ENCODE results near the gene MED13L.
"Not testable (repeated sequence)": the region's sequence is repeated elsewhere in the genome, so short reads cannot be mapped to it uniquely, and the experiment has no call there.

MED13L gene

DNA sequence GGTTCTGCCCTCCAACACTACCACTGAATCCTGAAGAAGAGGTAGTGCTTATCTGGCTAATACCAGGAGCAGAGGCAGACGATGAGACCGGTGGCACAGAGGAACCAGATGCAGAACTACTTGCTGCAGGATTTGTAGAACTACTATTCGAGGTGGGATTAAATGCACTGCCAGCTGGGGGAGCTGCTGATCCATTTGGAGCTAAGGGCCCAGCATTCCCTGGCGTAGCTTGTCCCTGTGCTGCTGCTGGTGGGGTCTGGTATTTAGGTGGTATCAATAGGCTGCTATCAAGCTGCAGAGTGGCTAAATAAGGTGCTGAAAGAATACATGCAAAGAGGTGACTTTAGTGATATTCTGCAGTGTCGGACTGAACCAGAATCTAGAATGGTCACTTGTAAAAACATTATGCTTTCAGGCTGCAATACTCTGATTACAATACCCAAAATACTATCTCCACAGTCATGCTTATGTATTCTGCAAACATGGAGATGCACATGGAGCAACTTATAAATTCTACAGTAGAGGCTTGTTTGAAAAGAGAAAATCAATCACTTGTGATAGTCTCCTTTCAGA, 294.2 kb downstream of the MED13L start:
- DNase-seq (ENCODE audit: low read depth, low spot score), result no peak

DNA sequence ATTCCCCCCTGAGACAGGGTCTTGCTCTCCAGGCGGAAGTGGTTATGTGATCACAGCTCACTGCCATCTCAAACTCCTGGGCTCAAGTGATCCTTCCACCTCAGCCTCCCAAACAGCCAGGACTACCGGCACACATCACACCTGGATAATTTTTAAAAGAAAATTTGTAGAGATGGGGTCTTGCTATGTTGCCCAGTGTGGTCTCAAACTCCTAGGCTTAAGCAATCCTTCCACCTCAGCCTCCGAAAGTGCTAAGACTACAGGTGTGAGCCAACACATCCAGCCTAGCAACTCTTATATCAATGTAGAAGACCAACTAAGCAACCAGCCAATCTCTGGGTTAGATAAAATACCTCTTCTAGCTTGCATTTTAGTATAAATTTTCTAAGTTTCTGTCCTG, 297.2 kb downstream of the MED13L start:
- no peak for DNase-seq (ENCODE audit: low read depth, low spot score)
- H3K4me3 ChIP-seq (ENCODE audit: low read length), result no peak overlapping the region

More for the DNA sequence above, 294.2 kb downstream of the MED13L start:
- no peak overlapping the region for H3K4me3 ChIP-seq (ENCODE audit: low read length)

DNA sequence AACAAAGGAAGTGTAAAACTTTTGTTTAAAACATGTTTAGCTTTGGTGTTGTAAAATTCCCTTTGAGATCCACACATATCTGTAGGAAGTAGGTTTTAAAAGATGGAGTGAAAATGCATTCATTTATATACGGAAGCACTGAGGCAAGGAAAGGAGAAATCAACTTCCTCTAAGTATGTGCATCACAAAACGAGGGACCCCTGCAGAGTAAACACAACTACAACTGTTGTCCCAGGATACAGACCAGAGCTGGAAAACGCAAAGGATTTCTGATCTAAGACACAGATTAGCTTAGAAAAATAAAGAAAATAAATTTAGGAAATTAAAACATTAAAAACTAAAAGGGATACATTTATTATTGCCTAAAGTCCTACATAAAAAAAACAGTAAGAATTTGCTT, 297.6 kb downstream of the MED13L start:
- no peak for DNase-seq (ENCODE audit: low read depth, low spot score)
- H3K4me3 ChIP-seq (ENCODE audit: low read length), result no peak overlapping the region

DNA sequence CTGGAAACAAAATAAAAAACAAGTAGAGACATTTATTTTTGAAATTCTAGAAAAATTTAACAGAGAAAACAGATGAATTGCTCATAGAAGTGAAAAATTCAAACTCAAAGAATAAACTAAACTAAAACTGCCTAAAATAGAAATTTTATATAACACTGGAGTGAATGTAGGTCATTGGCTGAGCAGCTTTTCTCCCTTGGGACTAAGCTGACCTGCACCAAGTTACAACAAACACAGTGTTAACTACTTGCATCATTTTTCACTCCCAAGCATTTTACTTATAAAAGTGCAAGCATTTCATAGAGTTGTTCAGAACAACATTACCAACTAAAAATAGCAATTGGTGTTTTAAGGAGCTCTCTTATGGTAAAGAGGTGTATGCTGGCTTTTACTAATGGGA, 298.1 kb downstream of the MED13L start:
- no peak for DNase-seq (ENCODE audit: low read depth, low spot score)
- no peak overlapping the region for H3K4me3 ChIP-seq (ENCODE audit: low read length)

DNA sequence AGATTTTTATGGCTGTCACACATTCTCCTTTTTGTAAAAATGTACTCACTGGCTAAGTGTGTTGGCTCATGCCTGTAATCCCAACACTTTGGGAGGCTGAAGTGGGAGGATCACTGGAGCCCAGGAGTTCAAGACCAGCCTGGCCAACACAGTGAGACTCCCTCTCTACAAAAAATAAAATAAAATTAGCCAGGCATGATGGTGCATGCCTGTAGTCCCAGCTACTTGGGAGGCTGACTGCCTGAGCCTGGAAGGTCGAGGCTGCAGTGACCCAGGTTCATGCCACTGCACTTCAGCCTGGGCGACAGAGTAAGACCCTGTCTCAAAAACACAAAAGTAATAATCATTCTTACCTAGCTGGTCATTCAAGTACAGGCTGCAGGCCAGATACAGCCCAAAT, 300.7 kb downstream of the MED13L start:
- H3K4me3 ChIP-seq (ENCODE audit: low read length); DNase-seq (ENCODE audit: low read depth, low spot score): not testable (repeated sequence)

DNA sequence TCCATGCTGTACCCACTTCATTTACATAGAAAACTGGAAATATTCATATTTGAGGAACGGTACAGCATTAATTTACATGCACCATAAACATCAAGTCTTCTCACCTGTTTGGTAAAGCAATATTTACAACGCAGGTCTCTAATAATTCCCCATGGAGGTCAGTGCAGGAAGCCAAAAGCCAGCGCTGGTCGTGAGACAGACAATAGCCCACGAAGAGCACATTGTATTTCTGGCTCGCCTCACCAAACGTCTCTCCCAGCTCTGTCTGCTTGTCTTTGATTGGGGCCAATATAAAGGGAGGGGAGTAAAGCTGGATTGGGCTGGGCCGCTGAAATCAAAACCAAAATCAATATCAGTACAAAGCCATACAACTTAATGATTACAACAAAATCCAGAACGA, 302.1 kb downstream of the MED13L start:
- DNase-seq (ENCODE audit: low read depth, low spot score), result no peak
- H3K4me3 ChIP-seq (ENCODE audit: low read length), result no peak overlapping the region

DNA sequence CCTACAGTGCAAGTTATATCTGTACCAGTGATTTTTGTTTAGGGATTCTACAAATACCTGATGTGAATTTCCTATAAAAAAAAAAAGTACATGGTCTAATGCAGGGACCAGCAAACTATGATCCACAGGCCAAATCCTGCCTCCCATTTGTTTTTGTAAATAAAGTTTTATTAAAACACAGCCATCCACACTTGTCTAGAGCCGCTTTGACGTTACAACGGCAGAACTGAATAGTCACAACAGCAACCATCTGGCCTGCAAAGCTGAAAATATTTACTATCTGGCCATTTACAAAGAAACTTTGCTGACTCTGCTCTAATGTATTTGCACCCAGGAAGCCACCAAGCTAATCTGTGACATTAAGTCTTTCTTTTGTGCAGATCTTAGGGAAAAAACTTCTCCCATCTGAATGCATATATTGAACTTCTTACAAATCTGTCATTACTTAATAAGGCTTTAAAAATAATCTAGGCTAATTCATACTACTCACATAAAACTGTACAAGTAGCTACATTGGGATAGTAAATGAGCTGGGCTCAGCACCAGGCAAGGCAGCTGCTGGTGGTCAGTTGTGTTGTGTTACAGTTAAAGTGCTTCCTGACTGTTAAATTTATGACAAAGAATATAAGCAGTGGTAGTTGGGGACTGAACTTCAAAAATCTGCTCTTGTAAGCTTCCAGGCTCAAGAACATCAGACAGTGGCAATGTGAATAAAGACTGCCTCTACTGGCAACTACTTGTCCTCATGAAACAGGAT, 303.3 kb downstream of the MED13L start:
- H3K4me3 ChIP-seq (ENCODE audit: low read length), result no peak overlapping the region
- no peak for DNase-seq (ENCODE audit: low read depth, low spot score)

DNA sequence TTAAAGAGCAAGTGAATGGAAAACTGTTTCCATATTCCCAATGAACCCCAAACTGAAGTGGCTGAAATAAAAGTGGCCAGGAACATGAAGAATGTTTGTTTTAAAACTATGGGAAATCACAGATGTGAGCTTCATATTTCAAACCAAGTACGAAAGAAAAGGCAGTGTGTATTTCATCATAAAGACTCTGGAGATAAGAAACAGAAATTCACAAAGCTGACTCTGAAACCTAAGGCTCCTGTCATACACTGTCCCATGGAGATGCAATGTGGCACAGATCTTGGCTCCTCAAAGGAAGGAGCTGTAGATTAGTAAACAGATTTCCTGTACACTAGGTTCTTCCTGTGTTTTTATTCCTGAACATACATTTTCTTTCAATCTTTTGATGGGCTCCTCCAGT, 304.4 kb downstream of the MED13L start:
- no peak overlapping the region for H3K4me3 ChIP-seq (ENCODE audit: low read length)
- no peak for DNase-seq (ENCODE audit: low read depth, low spot score)

DNA sequence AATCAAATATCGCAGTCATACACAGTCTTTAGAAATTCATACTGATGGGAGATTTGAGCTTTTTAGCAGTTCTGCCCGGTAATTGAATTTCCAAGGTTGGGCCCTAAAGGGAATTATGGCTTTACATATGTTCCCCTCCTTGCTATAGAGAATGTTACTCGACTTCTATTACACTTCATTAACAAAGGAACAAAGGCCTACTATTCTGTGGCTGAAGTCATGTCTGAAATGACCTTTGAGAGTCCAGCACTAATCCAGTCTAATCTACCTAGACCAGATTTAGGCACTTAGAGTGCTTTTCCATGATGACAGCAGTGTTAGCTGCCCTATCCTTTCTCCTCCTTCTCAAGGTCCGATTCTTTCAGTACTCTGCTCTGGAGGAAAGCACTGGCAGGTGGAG, 305.3 kb downstream of the MED13L start:
- no peak for DNase-seq (ENCODE audit: low read depth, low spot score)
- no peak overlapping the region for H3K4me3 ChIP-seq (ENCODE audit: low read length)

DNA sequence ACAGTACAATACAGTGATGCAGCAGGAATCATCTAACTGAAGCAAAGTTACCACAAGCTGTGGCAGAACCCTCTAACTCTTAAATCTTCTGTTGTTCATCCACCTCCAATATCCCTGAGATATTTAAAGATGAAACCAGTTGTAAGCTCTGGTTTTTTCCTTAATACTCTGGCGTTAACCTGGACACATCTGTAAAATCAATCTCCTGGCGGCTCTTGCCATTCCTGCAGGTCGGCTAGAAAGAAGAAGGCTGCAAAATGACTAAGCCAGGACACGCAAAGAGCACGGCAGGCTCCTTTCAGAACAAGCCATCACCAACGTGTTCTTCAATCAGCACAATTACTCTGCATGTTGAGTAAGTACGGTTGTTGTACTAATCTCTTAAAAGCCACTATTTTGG, 309.3 kb downstream of the MED13L start:
- DNase-seq (ENCODE audit: low read depth, low spot score), result no peak
- no peak overlapping the region for H3K4me3 ChIP-seq (ENCODE audit: low read length)

DNA sequence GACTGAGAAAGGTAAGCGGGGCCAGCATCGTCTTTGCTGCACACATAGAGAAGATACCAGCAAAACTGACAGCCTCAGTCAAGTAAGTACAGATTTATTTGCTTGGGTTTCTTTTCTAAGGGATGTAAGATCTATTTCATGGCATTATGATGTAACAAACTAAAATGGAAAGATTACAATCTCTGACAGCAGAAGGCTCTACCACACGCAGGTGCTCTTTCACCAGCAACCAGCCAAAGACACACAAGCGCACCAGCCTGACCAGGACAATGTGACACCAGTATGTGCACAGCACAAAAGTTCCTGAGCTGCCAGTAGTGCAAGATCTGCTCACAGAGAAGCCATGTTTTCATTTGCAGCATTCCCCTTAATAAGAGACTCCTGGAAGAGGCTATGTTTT, 311.1 kb downstream of the MED13L start:
- no peak overlapping the region for H3K4me3 ChIP-seq (ENCODE audit: low read length)
- peak; percentile 28 for DNase-seq (ENCODE audit: low read depth, low spot score)

DNA sequence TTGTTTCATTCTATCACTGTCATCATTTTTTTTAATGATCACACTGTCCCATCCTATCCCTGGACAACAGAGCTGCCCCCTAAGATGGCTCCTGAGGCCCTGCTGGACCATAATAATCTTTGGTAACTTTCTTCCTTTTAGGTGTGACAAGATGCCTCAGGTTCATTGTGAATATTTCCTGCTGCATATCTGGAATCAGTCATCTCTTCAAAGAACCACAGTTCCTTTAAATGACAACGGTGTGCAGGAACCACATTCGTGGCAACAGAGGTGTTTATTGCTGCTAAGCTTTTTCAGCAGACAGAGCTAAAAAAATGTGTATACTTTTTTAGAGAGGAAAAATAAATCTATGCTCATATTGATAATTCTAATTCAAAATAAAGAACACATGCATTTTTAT, 312.9 kb downstream of the MED13L start:
- no peak overlapping the region for H3K4me3 ChIP-seq (ENCODE audit: low read length)
- DNase-seq (ENCODE audit: low read depth, low spot score), result no peak

DNA sequence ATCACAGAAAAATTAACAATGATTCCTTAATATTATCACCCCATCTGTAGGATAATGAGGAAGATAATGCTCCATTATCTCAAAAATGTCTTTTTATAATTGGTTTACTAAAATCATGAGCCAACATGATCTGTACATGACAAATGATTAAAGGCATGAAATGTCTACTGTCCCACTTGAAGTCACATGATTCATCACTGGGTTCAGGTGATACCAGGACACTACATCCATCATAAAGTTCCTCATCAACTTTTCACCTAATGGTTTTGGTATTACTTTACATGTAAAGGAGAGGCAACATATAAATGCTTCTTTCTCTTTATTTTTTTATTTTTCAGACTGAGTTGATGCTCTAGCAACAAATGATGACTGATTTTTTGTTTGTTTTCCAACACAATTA, 313.3 kb downstream of the MED13L start:
- DNase-seq (ENCODE audit: low read depth, low spot score), result no peak
- H3K4me3 ChIP-seq (ENCODE audit: low read length), result no peak overlapping the region

DNA sequence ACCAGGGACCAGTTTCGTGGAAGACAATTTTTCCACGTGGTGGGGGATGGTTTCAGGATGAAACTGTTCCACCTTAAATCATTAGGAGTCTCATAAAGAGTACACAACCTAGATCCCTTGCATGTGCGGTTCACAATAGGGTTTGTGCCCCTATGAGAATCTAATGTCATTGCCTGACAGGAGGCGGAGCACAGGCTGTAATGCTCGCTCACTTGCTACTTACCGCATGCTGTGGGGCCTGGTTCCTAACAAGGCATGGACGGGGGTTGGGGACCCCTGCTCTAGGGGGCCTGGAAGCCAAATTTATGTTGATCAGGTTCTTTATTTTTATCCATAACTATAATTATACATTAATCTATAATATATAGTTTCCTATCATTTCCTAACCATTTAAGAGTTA, 315.3 kb downstream of the MED13L start:
- no peak overlapping the region for H3K4me3 ChIP-seq (ENCODE audit: low read length)
- DNase-seq (ENCODE audit: low read depth, low spot score), result no peak

DNA sequence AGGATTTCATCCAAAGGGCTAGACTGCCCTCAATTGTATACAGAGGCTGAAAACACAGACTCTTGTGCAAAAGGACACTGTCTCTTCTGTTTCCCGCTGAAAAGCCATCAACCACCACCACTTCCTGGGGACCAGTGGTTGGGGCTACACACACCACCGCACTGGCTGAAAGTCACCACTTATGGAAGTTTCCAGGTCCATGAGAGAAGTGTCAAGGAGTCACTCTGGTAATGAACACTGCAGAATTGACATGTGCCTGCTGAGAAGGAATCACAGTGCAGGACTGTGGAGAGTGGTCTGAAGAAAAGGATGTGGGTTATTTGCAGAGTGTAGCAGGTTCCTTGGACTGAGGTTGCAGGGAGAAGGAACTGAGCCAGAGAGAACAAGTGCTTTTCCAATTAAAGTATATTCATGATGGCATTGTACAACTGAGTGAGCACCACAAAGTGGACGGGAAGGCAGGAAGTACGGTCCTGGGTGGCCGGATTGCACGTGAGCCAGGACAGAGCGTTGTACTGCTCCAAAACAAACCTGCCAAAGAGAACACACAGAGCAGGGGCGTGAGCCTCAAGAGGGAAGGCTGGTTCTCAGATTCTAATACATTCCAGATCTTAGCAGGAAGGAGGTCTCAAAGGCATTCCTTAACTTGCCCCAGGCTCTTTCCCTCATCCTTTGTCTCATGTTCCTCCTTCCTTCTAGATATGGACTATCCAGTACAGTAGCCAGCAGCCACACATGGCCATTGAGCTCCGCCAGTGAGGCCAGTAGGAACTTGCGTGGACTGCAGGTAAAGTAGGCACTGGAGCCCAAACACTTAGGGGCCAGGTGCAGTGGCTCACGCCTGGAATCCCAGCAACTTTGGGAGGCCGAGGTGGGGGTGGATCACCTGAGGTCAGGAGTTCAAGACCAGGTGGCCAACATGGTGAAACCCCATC, 316.4 kb downstream of the MED13L start:
- DNase-seq (ENCODE audit: low read depth, low spot score), result no peak
- no peak overlapping the region for H3K4me3 ChIP-seq (ENCODE audit: low read length)

DNA sequence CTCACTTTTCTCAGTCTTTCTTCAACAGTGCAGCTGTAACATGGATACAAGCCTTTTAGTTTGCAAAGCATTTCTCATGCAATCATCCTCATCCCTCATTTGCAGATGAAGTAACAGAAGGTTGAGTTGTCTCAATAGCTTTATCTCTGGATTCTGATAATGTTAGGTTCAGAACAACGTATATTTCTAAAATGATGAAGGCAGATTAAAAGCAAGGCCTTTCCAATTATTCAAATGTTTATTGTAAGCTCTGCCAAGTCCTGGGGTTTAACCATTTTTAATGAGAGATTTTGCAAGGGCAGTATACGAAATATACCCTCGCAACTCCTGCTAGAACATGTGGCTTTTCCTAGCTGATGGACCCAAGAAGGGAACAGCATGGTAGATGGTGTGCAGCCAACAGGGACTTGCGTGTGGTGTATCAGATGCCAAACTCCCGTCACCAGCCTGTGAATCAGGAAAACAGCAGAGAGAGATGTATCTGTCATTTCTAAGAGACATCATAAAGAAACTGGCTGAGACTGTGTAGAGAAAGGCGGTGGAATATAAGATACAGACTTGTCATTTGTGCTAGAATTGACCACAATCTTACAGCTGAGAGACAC, 319.7 kb downstream of the MED13L start:
- DNase-seq (ENCODE audit: low read depth, low spot score), result no peak
- H3K4me3 ChIP-seq (ENCODE audit: low read length), result no peak overlapping the region

DNA sequence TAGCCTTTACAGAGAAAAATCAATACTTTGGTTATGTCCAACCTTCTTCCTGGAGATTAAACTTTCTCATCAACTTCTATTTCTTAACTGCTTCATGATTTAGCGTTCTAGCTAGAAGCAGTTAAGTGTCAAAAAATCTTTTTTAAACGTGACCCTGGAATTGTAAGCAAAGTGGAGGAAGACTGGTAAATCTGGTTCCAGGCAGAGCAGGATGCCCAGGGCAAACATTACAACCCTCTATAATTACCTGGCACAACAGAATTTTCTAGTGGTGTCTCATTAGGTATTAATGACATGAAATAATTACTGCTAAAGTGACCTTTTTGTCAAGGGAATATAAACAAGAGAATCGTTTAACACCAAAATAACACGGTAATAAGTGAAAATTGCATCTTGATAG, 320.8 kb downstream of the MED13L start:
- H3K4me3 ChIP-seq (ENCODE audit: low read length), result no peak overlapping the region
- no peak for DNase-seq (ENCODE audit: low read depth, low spot score)

DNA sequence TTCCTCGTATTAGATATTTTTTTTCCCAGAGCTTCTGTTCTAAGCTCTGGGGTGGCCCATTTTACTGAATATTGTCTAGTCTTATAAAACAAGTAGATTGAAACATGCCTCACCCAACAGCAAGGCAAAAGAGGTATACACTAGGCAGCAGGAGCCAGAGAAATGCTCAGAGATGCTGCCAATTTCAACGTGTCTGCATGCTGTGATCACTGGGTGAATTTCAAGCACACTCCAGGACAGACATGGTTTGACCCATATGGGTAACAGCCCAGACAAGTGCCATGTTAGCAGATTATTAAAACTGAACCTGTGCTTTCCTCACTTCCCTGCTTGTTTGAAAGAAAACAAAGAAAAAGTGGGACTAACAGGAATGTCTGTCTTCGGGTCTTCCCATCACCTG, 321.3 kb downstream of the MED13L start:
- DNase-seq (ENCODE audit: low read depth, low spot score), result no peak

DNA sequence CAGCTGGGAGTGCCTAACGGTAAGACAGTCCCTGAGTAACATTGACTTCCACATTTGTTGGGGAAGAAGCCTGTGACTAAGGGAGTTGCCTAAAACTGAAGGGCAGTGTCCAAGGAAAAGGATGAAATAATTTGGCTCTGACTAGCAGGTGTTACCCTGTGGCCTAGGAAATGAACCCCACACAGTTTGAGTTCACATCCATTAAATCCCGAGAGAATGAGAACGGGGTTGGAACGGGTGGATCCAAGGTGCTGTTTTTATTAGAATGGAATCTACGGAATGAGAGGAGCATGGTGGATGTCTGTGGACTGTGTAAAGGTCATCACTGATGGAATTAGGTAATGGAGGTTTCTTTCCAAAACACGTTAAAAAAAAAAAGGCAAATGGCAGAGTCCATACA, 324.0 kb downstream of the MED13L start:
- no peak for DNase-seq (ENCODE audit: low read depth, low spot score)
- no peak overlapping the region for H3K4me3 ChIP-seq (ENCODE audit: low read length)

More for the DNA sequence above, 321.3 kb downstream of the MED13L start:
- H3K4me3 ChIP-seq (ENCODE audit: low read length), result no peak overlapping the region

DNA sequence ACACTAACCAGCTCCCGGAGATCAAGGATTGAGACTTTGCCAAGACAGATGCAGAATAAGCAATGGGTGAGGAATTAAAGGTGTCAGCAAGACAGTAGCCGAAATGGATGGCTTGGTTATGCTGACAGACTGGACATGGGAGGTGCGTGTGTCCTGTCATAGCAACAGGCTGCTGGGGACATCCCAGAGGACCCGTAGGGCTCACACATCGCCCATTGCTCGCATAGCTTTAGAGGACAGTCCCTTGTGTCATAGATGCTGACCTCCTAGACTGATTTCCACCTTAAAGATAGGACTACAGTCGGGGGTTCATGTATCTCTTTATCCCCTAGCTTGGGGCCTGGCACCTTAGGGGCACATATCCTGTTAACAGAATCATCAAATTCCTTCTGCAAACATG, 324.5 kb downstream of the MED13L start:
- no peak for DNase-seq (ENCODE audit: low read depth, low spot score)
- H3K4me3 ChIP-seq (ENCODE audit: low read length), result no peak overlapping the region
